Pons (tissue), 1 donor: ENCODE data around the gene UNC13A.

ENCODE experiments used
- DNase-seq: peaks from one replicate; pipeline ENCODE4 v3.0.0-alpha.2; 2016; ENCODE audit warnings: low spot score

Gene UNC13A

GRCh38 chr19:17706750-17707181 is 18.6 kb upstream of the UNC13A start:
- no peak for DNase-seq

GRCh38 chr19:17703824-17704463 is 15.8 kb upstream of the UNC13A start:
- peak; percentile 62 for DNase-seq

GRCh38 chr19:17695198-17695597 is 7.0 kb upstream of the UNC13A start:
- no peak for DNase-seq

- no peak for DNase-seq
These were observed 4.4 kb upstream of the UNC13A start for GRCh38 chr19:17692566-17692965.

GRCh38 chr19:17688853-17689595 is 870 bp upstream of the UNC13A start:
- DNase-seq = no peak

- DNase-seq = no peak
These were observed 855 bp downstream of the UNC13A start for GRCh38 chr19:17687141-17687856.

- DNase-seq = no peak
These were observed 1.5 kb downstream of the UNC13A start for GRCh38 chr19:17686592-17687024.

- no peak for DNase-seq
These were observed 2.1 kb downstream of the UNC13A start for GRCh38 chr19:17686023-17686521.

GRCh38 chr19:17685451-17686022 is 2.6 kb downstream of the UNC13A start:
- no peak for DNase-seq

- DNase-seq = no peak
These were observed 3.9 kb downstream of the UNC13A start for GRCh38 chr19:17684256-17684655.

- no peak for DNase-seq
These were observed 5.1 kb downstream of the UNC13A start for GRCh38 chr19:17683078-17683477.

GRCh38 chr19:17682273-17682672 is 5.9 kb downstream of the UNC13A start:
- DNase-seq = no peak

GRCh38 chr19:17681505-17682125 is 6.5 kb downstream of the UNC13A start:
- DNase-seq = no peak

- DNase-seq = peak; percentile 25
These were observed 7.9 kb downstream of the UNC13A start for GRCh38 chr19:17680230-17680722.

GRCh38 chr19:17679526-17680229 is 8.5 kb downstream of the UNC13A start:
- DNase-seq = no peak

GRCh38 chr19:17678836-17679235 is 9.3 kb downstream of the UNC13A start:
- DNase-seq = no peak

GRCh38 chr19:17677002-17677401 is 11.2 kb downstream of the UNC13A start:
- no peak for DNase-seq

GRCh38 chr19:17676295-17676694 is 11.9 kb downstream of the UNC13A start:
- no peak for DNase-seq

- DNase-seq = no peak
These were observed 14.0 kb downstream of the UNC13A start for GRCh38 chr19:17673937-17674799.

GRCh38 chr19:17671906-17672305 is 16.2 kb downstream of the UNC13A start:
- DNase-seq = no peak
